ENCODE results near the gene NUP155. TPM values are rescaled to one million over a fixed set of nuclear protein-coding genes. Genes with fewer than 3 reads are reported as not detected.

NUP155 gene
- total RNA-seq, 1 donor from 2014 or later, result 17.1 TPM

DNA sequence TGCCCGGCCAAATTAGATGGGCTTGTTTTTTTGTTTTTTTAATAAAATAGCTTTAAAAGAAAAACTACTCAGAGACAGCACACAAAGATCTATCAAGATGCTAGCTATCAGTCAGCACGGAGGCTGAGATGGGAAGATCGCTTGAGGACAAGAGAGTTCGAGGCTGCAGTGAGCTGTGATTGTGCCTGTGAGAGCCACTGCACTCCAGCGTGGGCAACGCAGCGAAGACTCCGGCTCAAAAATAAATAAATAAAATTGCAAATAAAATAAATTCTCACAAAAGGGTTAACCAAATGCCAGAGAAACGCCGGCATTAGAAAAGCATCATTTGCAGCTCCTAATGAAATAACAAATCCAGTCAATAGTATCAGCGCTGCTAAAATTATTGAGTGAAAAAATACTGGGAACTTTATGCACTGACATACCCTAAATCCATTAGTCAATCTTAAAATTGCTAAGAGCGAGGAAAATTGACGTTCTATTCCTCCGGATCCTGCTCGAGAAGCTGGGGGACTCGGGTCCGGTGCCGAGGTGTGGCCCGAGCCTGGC lies 122.4 kb downstream of the NUP155 start:
- H3K27ac ChIP-seq, result peak overlapping the region; percentile 90
- no peaks in the 10 kb centered on the region for H3K27me3 ChIP-seq
- peak overlapping the region; percentile 74 for H3K4me3 ChIP-seq
- intact Hi-C loops (cut with DNase I), result no loop called here
- ATAC-seq (no peak), DNase-seq (no peak)
- H3K4me1 ChIP-seq, result peaks cover 19% of the 10 kb centered on the region
- no peak for TF ChIP-seq CTCF (IDR thresholded peaks at IDR 0.05)
- no peaks in the 10 kb centered on the region for H3K36me3 ChIP-seq
- H3K9me3 ChIP-seq, result no peaks in the 10 kb centered on the region

GRCh38 chr5:37247496-37247895 lies 123.4 kb downstream of the NUP155 start:
- H3K4me3 ChIP-seq, result no peak overlapping the region

GRCh38 chr5:37247036-37247435 lies 123.9 kb downstream of the NUP155 start:
- H3K9me3 ChIP-seq, result no peaks in the 10 kb centered on the region
- peaks cover 19% of the 10 kb centered on the region for H3K4me1 ChIP-seq
- H3K27me3 ChIP-seq, result no peaks in the 10 kb centered on the region
- H3K4me3 ChIP-seq, result no peak overlapping the region
- TF ChIP-seq CTCF (IDR thresholded peaks at IDR 0.05), result no peak
- intact Hi-C loops (cut with DNase I), result no loop called here
- no peak for DNase-seq
- H3K27ac ChIP-seq, result no peak overlapping the region
- no peak for ATAC-seq
- H3K36me3 ChIP-seq, result peaks cover 12% of the 10 kb centered on the region

More at GRCh38 chr5:37247496-37247895, 123.4 kb downstream of the NUP155 start:
- Histone ChIP-seq H3K27me3 (no peaks in the 10 kb centered on the region), H3K9me3 (no peaks in the 10 kb centered on the region), H3K4me1 (peaks cover 19% of the 10 kb centered on the region), H3K27ac (no peak overlapping the region), H3K36me3 (peaks cover 10% of the 10 kb centered on the region)
- ATAC-seq, result no peak
- no peak for DNase-seq
- TF ChIP-seq CTCF (IDR thresholded peaks at IDR 0.05), result no peak
- intact Hi-C loops (cut with DNase I), result no loop called here

Other genes starting within 250 kb of the NUP155 start
- gene CPLANE1, start 121.7 kb downstream of the NUP155 start, total RNA-seq, result 18.7 TPM
- gene WDR70, start 8.2 kb upstream of the NUP155 start, total RNA-seq, result 24.7 TPM